Erythroblast (primary cell): ENCODE results near the gene FAM90A26.
"Not testable (repeated sequence)": the region's sequence is repeated elsewhere in the genome, so short reads cannot be mapped to it uniquely, and the experiment has no call there.

ENCODE experiments used
- GATA1 ChIP-seq: IDR thresholded peaks from 2 replicates; pipeline ENCODE4 v1.6.1; 2011; ENCODE audit warnings: low read depth, mild to moderate bottlenecking, control low read depth, low read length, moderate library complexity
- POLR2A ChIP-seq: IDR thresholded peaks from 2 replicates; pipeline ENCODE4 v1.6.1; 2011; ENCODE audit warnings: mild to moderate bottlenecking, low read length

GRCh38 chr4:9134556-9134955 is 35.7 kb upstream of the FAM90A26 start:
- TF ChIP-seq POLR2A, GATA1: not testable (repeated sequence)
